ENCODE measurements around the gene SEH1L. TPM values are rescaled to one million over a fixed set of nuclear protein-coding genes. Genes with fewer than 3 reads are reported as not detected.
A peak's percentile ranks its signal among the peaks of the same experiment; 100 is the strongest.

Gene SEH1L
- total and polyA plus RNA-seq, 2 donors (not counting 1 experiment from before 2014, with no cell fraction given), result 40.6 to 56.0 TPM

GRCh38 chr18:12928206-12928605 is 19.6 kb upstream of the SEH1L start:
- Histone ChIP-seq H3K27ac (ENCODE audit: insufficient read depth, low read length) (no peak overlapping the region), H3K4me1 (ENCODE audit: control insufficient read depth, extremely low read depth, insufficient read depth, low read length) (no peaks in the 10 kb centered on the region), H3K9me3 (ENCODE audit: control insufficient read depth, insufficient read depth, low read depth, low read length) (no peaks in the 10 kb centered on the region), H3K9ac (ENCODE audit: insufficient read depth, low read length) (no peak overlapping the region), H3K27me3 (ENCODE audit: control insufficient read depth, insufficient read depth, low read length) (no peaks in the 10 kb centered on the region), H3K79me2 (ENCODE audit: control insufficient read depth, insufficient read depth, low read length) (no peaks in the 10 kb centered on the region), H3K4me3 (replicated peaks in 1 of 4; ENCODE audit: control extremely low read depth in 1 of 4, insufficient read depth in 1 of 4, low read depth in 3 of 4, low read length in 4 of 4) (no peak overlapping the region), H3K4me2 (ENCODE audit: extremely low read depth, insufficient read depth, low read length) (no peak overlapping the region), H2AFZ (ENCODE audit: low read length) (no peak overlapping the region), H3K36me3 (ENCODE audit: control insufficient read depth, insufficient read depth, low read length) (no peaks in the 10 kb centered on the region), H4K20me1 (ENCODE audit: control insufficient read depth, extremely low read depth, insufficient read depth, low read length) (no peaks in the 10 kb centered on the region)
- DNase-seq (ENCODE audit: low read depth in 2 of 2), result peak in 1 of 2 donors; percentile 24
- TF ChIP-seq, protein P1, sequence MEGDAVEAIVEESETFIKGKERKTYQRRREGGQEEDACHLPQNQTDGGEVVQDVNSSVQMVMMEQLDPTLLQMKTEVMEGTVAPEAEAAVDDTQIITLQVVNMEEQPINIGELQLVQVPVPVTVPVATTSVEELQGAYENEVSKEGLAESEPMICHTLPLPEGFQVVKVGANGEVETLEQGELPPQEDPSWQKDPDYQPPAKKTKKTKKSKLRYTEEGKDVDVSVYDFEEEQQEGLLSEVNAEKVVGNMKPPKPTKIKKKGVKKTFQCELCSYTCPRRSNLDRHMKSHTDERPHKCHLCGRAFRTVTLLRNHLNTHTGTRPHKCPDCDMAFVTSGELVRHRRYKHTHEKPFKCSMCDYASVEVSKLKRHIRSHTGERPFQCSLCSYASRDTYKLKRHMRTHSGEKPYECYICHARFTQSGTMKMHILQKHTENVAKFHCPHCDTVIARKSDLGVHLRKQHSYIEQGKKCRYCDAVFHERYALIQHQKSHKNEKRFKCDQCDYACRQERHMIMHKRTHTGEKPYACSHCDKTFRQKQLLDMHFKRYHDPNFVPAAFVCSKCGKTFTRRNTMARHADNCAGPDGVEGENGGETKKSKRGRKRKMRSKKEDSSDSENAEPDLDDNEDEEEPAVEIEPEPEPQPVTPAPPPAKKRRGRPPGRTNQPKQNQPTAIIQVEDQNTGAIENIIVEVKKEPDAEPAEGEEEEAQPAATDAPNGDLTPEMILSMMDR (conservative IDR thresholded peaks at IDR 0.05 in 1 of 2, IDR thresholded peaks at IDR 0.05 in 1 of 2; ENCODE audit: low read depth in 1 of 2, low read length in 2 of 2), result no peak
- no peak for TF ChIP-seq EZH2 (IDR thresholded peaks at IDR 0.05; ENCODE audit: low read length, missing control alignments)

DNA sequence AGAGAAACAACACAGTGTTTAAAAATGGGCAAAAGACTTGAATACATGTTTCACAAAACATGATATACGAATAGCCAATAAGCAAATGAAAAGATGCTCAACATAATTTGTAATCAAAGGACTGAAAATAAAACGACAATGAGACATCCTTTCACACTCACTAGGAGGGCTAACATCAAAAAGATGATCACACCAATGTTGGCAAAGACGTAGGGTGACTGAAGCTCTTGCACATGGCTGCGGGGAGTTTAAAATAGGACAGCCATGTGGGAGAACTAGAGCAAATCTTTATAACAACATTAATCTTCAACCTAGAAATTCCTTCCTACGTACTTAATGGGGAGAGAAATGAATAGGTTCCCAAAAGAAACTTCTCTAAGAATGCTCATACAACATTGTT is 19.2 kb upstream of the SEH1L start:
- Histone ChIP-seq H3K27ac (ENCODE audit: insufficient read depth, low read length) (no peak overlapping the region), H3K4me1 (ENCODE audit: control insufficient read depth, extremely low read depth, insufficient read depth, low read length) (no peaks in the 10 kb centered on the region), H2AFZ (ENCODE audit: low read length) (peak overlapping the region; percentile 43), H3K36me3 (ENCODE audit: control insufficient read depth, insufficient read depth, low read length) (no peaks in the 10 kb centered on the region), H3K9ac (ENCODE audit: insufficient read depth, low read length) (no peak overlapping the region), H3K9me3 (ENCODE audit: control insufficient read depth, insufficient read depth, low read depth, low read length) (no peaks in the 10 kb centered on the region), H3K4me2 (ENCODE audit: extremely low read depth, insufficient read depth, low read length) (no peak overlapping the region), H3K4me3 (replicated peaks in 1 of 4; ENCODE audit: control extremely low read depth in 1 of 4, insufficient read depth in 1 of 4, low read depth in 3 of 4, low read length in 4 of 4) (no peak overlapping the region), H3K27me3 (ENCODE audit: control insufficient read depth, insufficient read depth, low read length) (no peaks in the 10 kb centered on the region), H3K79me2 (ENCODE audit: control insufficient read depth, insufficient read depth, low read length) (no peaks in the 10 kb centered on the region), H4K20me1 (ENCODE audit: control insufficient read depth, extremely low read depth, insufficient read depth, low read length) (no peaks in the 10 kb centered on the region)
- DNase-seq (ENCODE audit: low read depth in 2 of 2), result no peak
- no peak for TF ChIP-seq EZH2 (IDR thresholded peaks at IDR 0.05; ENCODE audit: low read length, missing control alignments)
- TF ChIP-seq, protein P1 (conservative IDR thresholded peaks at IDR 0.05 in 1 of 2, IDR thresholded peaks at IDR 0.05 in 1 of 2; ENCODE audit: low read depth in 1 of 2, low read length in 2 of 2), result no peak

DNA sequence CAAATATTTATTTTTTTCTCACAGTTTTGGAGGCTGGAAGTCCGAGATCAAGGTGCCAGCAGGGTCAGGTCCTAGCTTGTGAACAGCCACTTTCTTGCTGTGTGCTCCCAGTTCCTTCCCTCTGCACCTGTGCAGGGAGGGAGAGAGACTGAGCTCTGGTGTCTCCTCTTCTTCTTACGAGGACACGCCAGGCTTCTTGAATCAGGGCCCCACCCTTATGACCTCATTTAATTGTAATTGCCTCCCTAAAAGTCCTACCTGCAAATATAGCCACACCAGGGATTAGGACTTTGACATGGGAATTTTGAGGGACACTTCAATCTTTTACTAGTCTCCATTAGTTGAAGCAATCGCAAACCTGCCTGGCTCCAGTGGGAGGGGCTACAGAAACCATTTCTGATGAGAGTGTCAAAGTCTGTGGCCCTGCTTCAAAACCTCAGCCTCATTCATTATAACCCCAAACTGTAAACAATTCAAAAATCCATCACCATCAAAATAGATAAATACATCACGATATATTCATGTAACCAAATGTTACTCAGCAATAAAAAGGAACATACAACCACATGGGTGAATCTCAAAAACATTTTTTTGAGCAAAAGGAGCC is 18.2 kb upstream of the SEH1L start:
- Histone ChIP-seq H3K4me2 (ENCODE audit: extremely low read depth, insufficient read depth, low read length) (no peak overlapping the region), H3K27ac (ENCODE audit: insufficient read depth, low read length) (no peak overlapping the region), H3K9me3 (ENCODE audit: control insufficient read depth, insufficient read depth, low read depth, low read length) (no peaks in the 10 kb centered on the region), H3K27me3 (ENCODE audit: control insufficient read depth, insufficient read depth, low read length) (no peaks in the 10 kb centered on the region), H3K4me3 (replicated peaks in 1 of 4; ENCODE audit: control extremely low read depth in 1 of 4, insufficient read depth in 1 of 4, low read depth in 3 of 4, low read length in 4 of 4) (no peak overlapping the region), H3K36me3 (ENCODE audit: control insufficient read depth, insufficient read depth, low read length) (no peaks in the 10 kb centered on the region), H4K20me1 (ENCODE audit: control insufficient read depth, extremely low read depth, insufficient read depth, low read length) (no peaks in the 10 kb centered on the region), H3K4me1 (ENCODE audit: control insufficient read depth, extremely low read depth, insufficient read depth, low read length) (no peaks in the 10 kb centered on the region), H3K79me2 (ENCODE audit: control insufficient read depth, insufficient read depth, low read length) (no peaks in the 10 kb centered on the region), H2AFZ (ENCODE audit: low read length) (no peak overlapping the region), H3K9ac (ENCODE audit: insufficient read depth, low read length) (no peak overlapping the region)
- no peak for DNase-seq (ENCODE audit: low read depth in 2 of 2)
- TF ChIP-seq, protein P1 (conservative IDR thresholded peaks at IDR 0.05 in 1 of 2, IDR thresholded peaks at IDR 0.05 in 1 of 2; ENCODE audit: low read depth in 1 of 2, low read length in 2 of 2), result no peak
- TF ChIP-seq EZH2 (IDR thresholded peaks at IDR 0.05; ENCODE audit: low read length, missing control alignments), result no peak

Data from fibroblast of lung (primary cell).